ENCODE measurements around the gene BPHL. TPM values are rescaled to one million over a fixed set of nuclear protein-coding genes. Genes with fewer than 3 reads are reported as not detected.
A peak's percentile ranks its signal among the peaks of the same experiment; 100 is the strongest.
"Not testable (repeated sequence)": the region's sequence is repeated elsewhere in the genome, so short reads cannot be mapped to it uniquely, and the experiment has no call there.

Gene BPHL
- total RNA-seq, 3 donors from 2014 or later: 3.5 to 6.1 (median 4.5) TPM

GRCh38 chr6:3155416-3155815, 36.9 kb downstream of the BPHL start:
- not testable (repeated sequence) for H3K9me3 Mint-ChIP-seq; H3K4me3 Mint-ChIP-seq; DNase-seq; ATAC-seq; H3K36me3 Mint-ChIP-seq (ENCODE audit: insufficient read depth); H3K27me3 Mint-ChIP-seq (ENCODE audit: low read depth)
- peaks cover 20% of the 10 kb centered on the region for H3K4me1 Mint-ChIP-seq (ENCODE audit: low read depth)

GRCh38 chr6:3156184-3157130, 37.9 kb downstream of the BPHL start:
- DNase-seq (peak; percentile 24), ATAC-seq (peak; percentile 3 to 25)
- not testable (repeated sequence) for H3K9me3 Mint-ChIP-seq; H3K36me3 Mint-ChIP-seq (ENCODE audit: insufficient read depth); H3K27me3 Mint-ChIP-seq (ENCODE audit: low read depth)
- Mint-ChIP-seq H3K4me1 (ENCODE audit: low read depth) (peaks cover 24% of the 10 kb centered on the region), H3K4me3 (peak overlapping the region; percentile 85)

GRCh38 chr6:3157131-3157933, 38.8 kb downstream of the BPHL start, which contains the start of gene TUBB2A:
TSS of gene TUBB2A (minus strand) at chr6:3157544. CDS start at chr6:3157463, 81 bp downstream.
- Mint-ChIP-seq H3K4me3 (peak within 1 kb of the TSS; percentile 85), H3K36me3 (ENCODE audit: insufficient read depth) (peaks cover 6% of the 10 kb centered on the region), H3K4me1 (ENCODE audit: low read depth) (peaks cover 27% of the 10 kb centered on the region), H3K9me3 (no peaks in the 10 kb centered on the region), H3K27me3 (ENCODE audit: low read depth) (peaks cover 7% of the 10 kb centered on the region)
- DNase-seq (peak; percentile 89), ATAC-seq (peak; percentile 80)

GRCh38 chr6:3159805-3160781, 41.6 kb downstream of the BPHL start:
- Mint-ChIP-seq H3K36me3 (ENCODE audit: insufficient read depth) (peaks cover under 1% of the 10 kb centered on the region), H3K9me3 (no peaks in the 10 kb centered on the region), H3K27me3 (ENCODE audit: low read depth) (peaks cover 9% of the 10 kb centered on the region), H3K4me1 (ENCODE audit: low read depth) (peaks cover 34% of the 10 kb centered on the region), H3K4me3 (no peak overlapping the region)
- DNase-seq (peak; percentile 67), ATAC-seq (peak; percentile 26 to 47)

- Mint-ChIP-seq H3K4me1 (ENCODE audit: low read depth) (peaks cover 27% of the 10 kb centered on the region), H3K9me3 (no peaks in the 10 kb centered on the region), H3K36me3 (ENCODE audit: insufficient read depth) (no peaks in the 10 kb centered on the region), H3K4me3 (peak overlapping the region; percentile 66), H3K27me3 (ENCODE audit: low read depth) (peaks cover 2% of the 10 kb centered on the region)
- DNase-seq (no peak), ATAC-seq (peak in 1 of 2 donors; percentile 17)
Measured at GRCh38 chr6:3162067-3162497, 43.6 kb downstream of the BPHL start.

- Mint-ChIP-seq H3K36me3 (ENCODE audit: insufficient read depth) (no peaks in the 10 kb centered on the region), H3K9me3 (no peaks in the 10 kb centered on the region), H3K27me3 (ENCODE audit: low read depth) (peaks cover 5% of the 10 kb centered on the region), H3K4me1 (ENCODE audit: low read depth) (peaks cover 27% of the 10 kb centered on the region), H3K4me3 (peak overlapping the region; percentile 81)
- DNase-seq (peak; percentile 45), ATAC-seq (peak; percentile 76)
Measured at GRCh38 chr6:3162565-3163247, 44.2 kb downstream of the BPHL start.

GRCh38 chr6:3163248-3163594, 44.7 kb downstream of the BPHL start:
- H3K9me3 Mint-ChIP-seq: no peaks in the 10 kb centered on the region
- peaks cover 7% of the 10 kb centered on the region for H3K27me3 Mint-ChIP-seq (ENCODE audit: low read depth)
- no peak for DNase-seq
- peak overlapping the region; percentile 81 for H3K4me3 Mint-ChIP-seq
- H3K4me1 Mint-ChIP-seq (ENCODE audit: low read depth): peaks cover 25% of the 10 kb centered on the region
- ATAC-seq: no peak
- H3K36me3 Mint-ChIP-seq (ENCODE audit: insufficient read depth): no peaks in the 10 kb centered on the region

- no peaks in the 10 kb centered on the region for H3K36me3 Mint-ChIP-seq (ENCODE audit: insufficient read depth)
- no peak overlapping the region for H3K4me3 Mint-ChIP-seq
- no peak for DNase-seq
- no peak for ATAC-seq
- H3K4me1 Mint-ChIP-seq (ENCODE audit: low read depth): peaks cover 23% of the 10 kb centered on the region
- no peaks in the 10 kb centered on the region for H3K9me3 Mint-ChIP-seq
- H3K27me3 Mint-ChIP-seq (ENCODE audit: low read depth): peaks cover 7% of the 10 kb centered on the region
Measured at GRCh38 chr6:3164388-3164787, 45.9 kb downstream of the BPHL start.

- peaks cover 12% of the 10 kb centered on the region for H3K4me1 Mint-ChIP-seq (ENCODE audit: low read depth)
- no peaks in the 10 kb centered on the region for H3K36me3 Mint-ChIP-seq (ENCODE audit: insufficient read depth)
- ATAC-seq: no peak
- no peak overlapping the region for H3K4me3 Mint-ChIP-seq
- H3K27me3 Mint-ChIP-seq (ENCODE audit: low read depth): peaks cover 7% of the 10 kb centered on the region
- DNase-seq: no peak
- H3K9me3 Mint-ChIP-seq: no peaks in the 10 kb centered on the region
Measured at GRCh38 chr6:3165631-3166534, 47.4 kb downstream of the BPHL start.

- H3K9me3 Mint-ChIP-seq; H3K4me3 Mint-ChIP-seq; H3K27me3 Mint-ChIP-seq (ENCODE audit: low read depth); H3K36me3 Mint-ChIP-seq (ENCODE audit: insufficient read depth); DNase-seq; ATAC-seq; H3K4me1 Mint-ChIP-seq (ENCODE audit: low read depth): not testable (repeated sequence)
Measured at GRCh38 chr6:3166535-3167225, 48.2 kb downstream of the BPHL start.

- not testable (repeated sequence) for H3K36me3 Mint-ChIP-seq (ENCODE audit: insufficient read depth); H3K9me3 Mint-ChIP-seq; DNase-seq; ATAC-seq; H3K4me1 Mint-ChIP-seq (ENCODE audit: low read depth); H3K4me3 Mint-ChIP-seq; H3K27me3 Mint-ChIP-seq (ENCODE audit: low read depth)
Measured at GRCh38 chr6:3168046-3168445, 49.5 kb downstream of the BPHL start.

GRCh38 chr6:3170676-3171075, 52.2 kb downstream of the BPHL start:
- H3K4me1 Mint-ChIP-seq (ENCODE audit: low read depth); ATAC-seq; DNase-seq; H3K9me3 Mint-ChIP-seq; H3K36me3 Mint-ChIP-seq (ENCODE audit: insufficient read depth); H3K4me3 Mint-ChIP-seq: not testable (repeated sequence)
- H3K27me3 Mint-ChIP-seq (ENCODE audit: low read depth): peaks cover 11% of the 10 kb centered on the region

All from activated T-cell treated with anti-CD3 and anti-CD28 coated beads, Interleukin-2, amount 50 U/mL, for 4 hours (primary cell).